Vagina (tissue), 2 donors: Measurements from ENCODE around the gene OR4K2. TPM values are rescaled to one million over a fixed set of nuclear protein-coding genes. Genes with fewer than 3 reads are reported as not detected.
"Not testable (repeated sequence)": the region's sequence is repeated elsewhere in the genome, so short reads cannot be mapped to it uniquely, and the experiment has no call there.

Experiments
- DNase-seq, 2 donors: peaks; one replicate each; pipeline ENCODE4 v3.0.0-alpha.2; 2017; ENCODE audit errors: extremely low spot score in 2 of 2
- H3K27ac ChIP-seq: fragments of 200-600 bp; sonication (generic); one replicate; pipeline ENCODE4 v1.5.1; 2019
- H3K27me3 ChIP-seq: fragments of 200-600 bp; sonication (generic); one replicate; pipeline ENCODE4 v1.5.1; 2019
- H3K36me3 ChIP-seq, 2 donors: fragments of 200-600 bp; sonication (generic); one replicate each; pipeline ENCODE4 v1.5.1; 2017 to 2019
- H3K4me1 ChIP-seq: fragments of 200-600 bp; sonication (generic); one replicate; pipeline ENCODE4 v1.5.1; 2019
- H3K4me3 ChIP-seq, 2 donors: fragments of 200-600 bp; sonication (generic); 1 replicate in 1 of 2; 2 replicates in 1 of 2; pipeline ENCODE4 v1.5.1; 2016 to 2019
- H3K9me3 ChIP-seq: fragments of 200-600 bp; sonication (generic); one replicate; pipeline ENCODE4 v1.5.1; 2019
- CTCF ChIP-seq, 3 experiments: fragments of 450-650 bp in 2 of 3; fragments of 200-600 bp in 1 of 3; sonication (generic) in 1 of 3; IDR thresholded peaks; one replicate each; pipeline ENCODE4 v1.5.1; 2017 to 2019; ENCODE audit warnings: antibody characterized with exemption in 3 of 3, mild to moderate bottlenecking in 2 of 3, moderate library complexity in 2 of 3
- POLR2A ChIP-seq, 2 donors: fragments of 450-650 bp; IDR thresholded peaks; one replicate each; pipeline ENCODE4 v1.6.1; 2017; ENCODE audit warnings: antibody characterized with exemption in 2 of 2, mild to moderate bottlenecking in 2 of 2, moderate library complexity in 2 of 2
- POLR2AphosphoS5 ChIP-seq, 2 donors: sonication (generic); formaldehyde crosslinking; IDR thresholded peaks; one replicate each; pipeline ENCODE4 v1.9.0; 2017; ENCODE audit warnings: antibody characterized with exemption in 2 of 2, mild to moderate bottlenecking in 2 of 2, low read depth in 1 of 2; ENCODE audit not compliant: insufficient read depth in 1 of 2
- intact Hi-C: fragments of 100-400 bp; cut with DNase I; formaldehyde crosslinking; loops from one replicate; pipeline ENCODE4 v1.15.1; 2023
- total RNA-seq: library from RNA; depleted of rRNA; stranded (reverse); fragments of >200 nt; gene quantifications from one replicate; pipeline ENCODE4 v1.2.3, GENCODE V29; 2016

OR4K2 gene, protein sequence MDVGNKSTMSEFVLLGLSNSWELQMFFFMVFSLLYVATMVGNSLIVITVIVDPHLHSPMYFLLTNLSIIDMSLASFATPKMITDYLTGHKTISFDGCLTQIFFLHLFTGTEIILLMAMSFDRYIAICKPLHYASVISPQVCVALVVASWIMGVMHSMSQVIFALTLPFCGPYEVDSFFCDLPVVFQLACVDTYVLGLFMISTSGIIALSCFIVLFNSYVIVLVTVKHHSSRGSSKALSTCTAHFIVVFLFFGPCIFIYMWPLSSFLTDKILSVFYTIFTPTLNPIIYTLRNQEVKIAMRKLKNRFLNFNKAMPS
- total RNA-seq, result not detected

- intact Hi-C loops, result no loop called here
- no peaks in the 10 kb centered on the region for H3K36me3 ChIP-seq
- H3K27ac ChIP-seq, result no peak within 1 kb of the TSS
- DNase-seq, result no peak
- no peaks in the 10 kb centered on the region for H3K9me3 ChIP-seq
- H3K27me3 ChIP-seq, result no peaks in the 10 kb centered on the region
- TF ChIP-seq POLR2A (IDR thresholded peaks at IDR 0.05), result no peak
- TF ChIP-seq POLR2AphosphoS5 (IDR thresholded peaks at IDR 0.05; ENCODE audit: insufficient read depth in 1 of 2, low read depth in 1 of 2), result no peak
- no peak for TF ChIP-seq CTCF (IDR thresholded peaks at IDR 0.05)
- H3K4me3 ChIP-seq, result no peak within 1 kb of the TSS
- H3K4me1 ChIP-seq, result no peaks in the 10 kb centered on the region
Observed at GRCh38 chr14:19874842-19875241, at the start of gene OR4K2. OR4K2 (plus strand) TSS chr14:19875142; CDS start chr14:19876268, 1,126 bp downstream.

DNA sequence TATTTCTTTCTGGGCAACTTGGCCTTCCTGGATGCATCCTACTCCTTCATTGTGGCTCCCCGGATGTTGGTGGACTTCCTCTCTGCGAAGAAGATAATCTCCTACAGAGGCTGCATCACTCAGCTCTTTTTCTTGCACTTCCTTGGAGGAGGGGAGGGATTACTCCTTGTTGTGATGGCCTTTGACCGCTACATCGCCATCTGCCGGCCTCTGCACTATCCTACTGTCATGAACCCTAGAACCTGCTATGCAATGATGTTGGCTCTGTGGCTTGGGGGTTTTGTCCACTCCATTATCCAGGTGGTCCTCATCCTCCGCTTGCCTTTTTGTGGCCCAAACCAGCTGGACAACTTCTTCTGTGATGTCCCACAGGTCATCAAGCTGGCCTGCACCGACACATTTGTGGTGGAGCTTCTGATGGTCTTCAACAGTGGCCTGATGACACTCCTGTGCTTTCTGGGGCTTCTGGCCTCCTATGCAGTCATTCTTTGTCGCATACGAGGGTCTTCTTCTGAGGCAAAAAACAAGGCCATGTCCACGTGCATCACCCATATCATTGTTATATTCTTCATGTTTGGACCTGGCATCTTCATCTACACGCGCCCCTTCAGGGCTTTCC lies 47.2 kb upstream of the OR4K2 start:
- H3K27me3 ChIP-seq, DNase-seq, H3K27ac ChIP-seq, intact Hi-C loops, H3K9me3 ChIP-seq, H3K4me3 ChIP-seq, H3K4me1 ChIP-seq, H3K36me3 ChIP-seq: not testable (repeated sequence)

- TF ChIP-seq POLR2AphosphoS5 (IDR thresholded peaks at IDR 0.05; ENCODE audit: insufficient read depth in 1 of 2, low read depth in 1 of 2), result no peak
- no peak for TF ChIP-seq POLR2A (IDR thresholded peaks at IDR 0.05)
- no peak for TF ChIP-seq CTCF (IDR thresholded peaks at IDR 0.05)
- Histone ChIP-seq H3K9me3 (no peaks in the 10 kb centered on the region), H3K4me1 (no peaks in the 10 kb centered on the region), H3K4me3 (no peak overlapping the region), H3K27me3 (no peaks in the 10 kb centered on the region), H3K27ac (no peak overlapping the region), H3K36me3 (no peaks in the 10 kb centered on the region)
- no peak for DNase-seq
- intact Hi-C loops, result no loop called here
Observed at GRCh38 chr14:19828314-19828713, 46.6 kb upstream of the OR4K2 start.

GRCh38 chr14:19834203-19834848 lies 40.6 kb upstream of the OR4K2 start:
- intact Hi-C loops, H3K9me3 ChIP-seq, DNase-seq: not testable (repeated sequence)

GRCh38 chr14:19838433-19838832 lies 36.5 kb upstream of the OR4K2 start:
- H3K27ac ChIP-seq, result no peak overlapping the region
- H3K4me1 ChIP-seq, result no peaks in the 10 kb centered on the region
- no peak overlapping the region for H3K4me3 ChIP-seq
- no peaks in the 10 kb centered on the region for H3K36me3 ChIP-seq
- no peaks in the 10 kb centered on the region for H3K27me3 ChIP-seq
- DNase-seq, result no peak
- intact Hi-C loops, result no loop called here
- no peaks in the 10 kb centered on the region for H3K9me3 ChIP-seq
- TF ChIP-seq POLR2A (IDR thresholded peaks at IDR 0.05) (no peak), POLR2AphosphoS5 (IDR thresholded peaks at IDR 0.05; ENCODE audit: insufficient read depth in 1 of 2, low read depth in 1 of 2) (no peak), CTCF (IDR thresholded peaks at IDR 0.05) (no peak)

More at GRCh38 chr14:19834203-19834848, 40.6 kb upstream of the OR4K2 start:
- not testable (repeated sequence) for H3K36me3 ChIP-seq, H3K4me1 ChIP-seq, H3K27ac ChIP-seq, H3K27me3 ChIP-seq, H3K4me3 ChIP-seq

- no peak overlapping the region for H3K27ac ChIP-seq
- intact Hi-C loops, result no loop called here
Observed at GRCh38 chr14:19851365-19851764, 23.6 kb upstream of the OR4K2 start.

DNA sequence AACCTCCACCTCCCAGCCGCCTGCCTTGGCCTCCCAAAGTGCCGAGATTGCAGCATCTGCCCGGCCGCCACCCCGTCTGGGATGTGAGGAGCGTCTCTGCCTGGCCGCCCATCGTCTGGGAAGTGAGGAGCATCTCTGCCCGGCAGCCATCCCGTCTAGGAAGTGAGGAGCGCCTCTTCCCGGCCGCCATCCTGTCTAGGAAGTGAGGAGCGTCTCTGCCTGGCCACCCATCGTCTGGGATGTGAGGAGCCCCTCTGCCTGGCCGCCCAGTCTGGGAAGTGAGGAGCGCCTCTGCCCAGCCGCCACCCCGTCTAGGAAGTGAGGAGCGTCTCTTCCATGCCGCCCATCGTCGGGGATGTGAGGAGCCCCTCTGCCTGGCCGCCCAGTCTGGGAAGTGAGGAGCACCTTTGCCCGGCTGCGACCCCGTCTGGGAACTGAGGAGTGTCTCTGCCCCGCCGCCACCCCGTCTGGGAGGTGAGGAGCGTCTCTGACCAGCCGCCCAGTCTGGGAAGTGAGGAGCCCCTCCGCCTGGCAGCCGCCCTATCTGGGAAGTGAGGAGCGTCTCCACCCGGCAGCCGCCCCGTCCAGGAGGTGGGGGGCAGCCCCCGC lies 8.8 kb upstream of the OR4K2 start:
- H3K4me3 ChIP-seq, intact Hi-C loops, DNase-seq, H3K36me3 ChIP-seq, H3K9me3 ChIP-seq, H3K27me3 ChIP-seq, H3K4me1 ChIP-seq, H3K27ac ChIP-seq: not testable (repeated sequence)

More at GRCh38 chr14:19851365-19851764, 23.6 kb upstream of the OR4K2 start:
- Histone ChIP-seq H3K4me1 (no peaks in the 10 kb centered on the region), H3K4me3 (no peak overlapping the region), H3K27me3 (no peaks in the 10 kb centered on the region), H3K9me3 (no peaks in the 10 kb centered on the region), H3K36me3 (no peaks in the 10 kb centered on the region)
- DNase-seq, result no peak
- no peak for TF ChIP-seq POLR2AphosphoS5 (IDR thresholded peaks at IDR 0.05; ENCODE audit: insufficient read depth in 1 of 2, low read depth in 1 of 2)
- no peak for TF ChIP-seq POLR2A (IDR thresholded peaks at IDR 0.05)
